ENCODE results near the gene ZDHHC21. TPM values are rescaled to one million over a fixed set of nuclear protein-coding genes. Genes with fewer than 3 reads are reported as not detected.

The ZDHHC21 gene
- total and polyA plus RNA-seq, 2 experiments from 2014 or later: 4.0 to 13.5 TPM

DNA sequence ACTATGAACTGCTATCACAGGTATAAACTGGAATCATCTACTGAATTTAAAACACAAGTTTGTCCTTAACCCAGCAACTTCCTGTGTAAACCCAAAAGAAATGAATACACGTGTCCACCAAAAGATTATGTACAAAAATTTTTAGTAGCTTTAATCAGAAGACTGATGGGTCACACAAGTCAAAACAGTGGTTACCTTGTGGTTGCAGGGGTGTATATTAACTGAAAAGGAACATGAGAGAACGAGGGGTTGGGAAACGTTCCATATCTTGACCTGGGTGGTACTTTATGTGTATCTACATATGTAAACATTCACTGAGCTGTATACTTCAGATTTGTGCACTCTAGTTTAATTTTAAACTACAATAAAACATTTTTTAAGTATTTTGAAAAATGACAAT lies 18.6 kb downstream of the ZDHHC21 start:
- TF ChIP-seq ZNF114 (CRISPR knock-in tag; IDR thresholded peaks at IDR 0.05): no peak
- TF ChIP-seq CREB1 (CRISPR knock-in tag; IDR thresholded peaks at IDR 0.05; ENCODE audit: low read depth): no peak
- no peak for TF ChIP-seq ETS1 (IDR thresholded peaks at IDR 0.05)
- no peak for TF ChIP-seq EZH2phosphoT487 (IDR thresholded peaks at IDR 0.05; ENCODE audit: unreplicated experiment)
- TF ChIP-seq STAT1 (IDR thresholded peaks at IDR 0.05; ENCODE audit: unreplicated experiment): no peak
- no peak for TF ChIP-seq POLR2AphosphoS5 (IDR thresholded peaks at IDR 0.05; ENCODE audit: low read depth)
- TF ChIP-seq ZNF331 (CRISPR knock-in tag; IDR thresholded peaks at IDR 0.05; ENCODE audit: low read depth): no peak
- no peak for TF ChIP-seq ZNF462 (CRISPR knock-in tag; IDR thresholded peaks at IDR 0.05)
- TF ChIP-seq REST (IDR thresholded peaks at IDR 0.05; ENCODE audit: unreplicated experiment): no peak
- no peak for TF ChIP-seq EZH2 (IDR thresholded peaks at IDR 0.05; ENCODE audit: low read depth, unreplicated experiment)
- H3K27ac Mint-ChIP-seq: no peak overlapping the region
- Histone ChIP-seq H3K4me3 (no peak overlapping the region), H3F3A (replicated peaks; ENCODE audit: low read depth) (no peaks in the 10 kb centered on the region), H3K27me3 (ENCODE audit: insufficient read depth) (no peaks in the 10 kb centered on the region), H3K9me2 (ENCODE audit: insufficient read depth) (no peaks in the 10 kb centered on the region), H4K20me1 (replicated peaks; ENCODE audit: insufficient read depth) (no peaks in the 10 kb centered on the region), H3K79me2 (replicated peaks; ENCODE audit: insufficient read depth) (no peaks in the 10 kb centered on the region), H3K27ac (ENCODE audit: low read depth) (no peak overlapping the region), H2AFZ (no peak overlapping the region), H3K36me3 (ENCODE audit: insufficient read depth) (no peaks in the 10 kb centered on the region), H3K4me1 (ENCODE audit: insufficient read depth) (no peaks in the 10 kb centered on the region), H3K4me2 (no peak overlapping the region)
- H3K4me1 Mint-ChIP-seq: peaks cover 8% of the 10 kb centered on the region; the same call in 1 of the 3 replicates
- no peaks in the 10 kb centered on the region; the same call in 2 of the 3 replicates for H3K36me3 Mint-ChIP-seq (ENCODE audit: low read depth)
- H3K27me3 Mint-ChIP-seq (ENCODE audit: insufficient read depth, low read depth, poor library complexity): no peaks in the 10 kb centered on the region
- no peaks in the 10 kb centered on the region for H3K9me3 Mint-ChIP-seq
- ATAC-seq (no peak), DNase-seq (ENCODE audit: low spot score) (no peak)
- no peak overlapping the region for H3K4me3 Mint-ChIP-seq
